HG02840 (cell line): Measurements from ENCODE around the gene SUPT3H.

ENCODE experiments used
- ATAC-seq: cut with Tn5 transposase; IDR thresholded peaks from one replicate; pipeline ENCODE4 v1.9.1; 2021; ENCODE audit warnings: mild to moderate bottlenecking, moderate library complexity, moderate number of reproducible peaks; ENCODE audit not compliant: unreplicated experiment, low FRiP score

The SUPT3H gene

GRCh38 chr6:44859901-44860410 is 517.8 kb downstream of the SUPT3H start:
- no peak for ATAC-seq

GRCh38 chr6:44858998-44859397 is 518.7 kb downstream of the SUPT3H start:
- no peak for ATAC-seq

GRCh38 chr6:44856479-44856878 is 521.3 kb downstream of the SUPT3H start:
- ATAC-seq: no peak

GRCh38 chr6:44855562-44856411 is 521.9 kb downstream of the SUPT3H start:
- no peak for ATAC-seq

- no peak for ATAC-seq
Observed at GRCh38 chr6:44854712-44855443, 522.9 kb downstream of the SUPT3H start.

- no peak for ATAC-seq
Observed at GRCh38 chr6:44851176-44851575, 526.6 kb downstream of the SUPT3H start.

GRCh38 chr6:44850312-44850711 is 527.4 kb downstream of the SUPT3H start:
- no peak for ATAC-seq

GRCh38 chr6:44849806-44850205 is 527.9 kb downstream of the SUPT3H start:
- ATAC-seq: no peak

- no peak for ATAC-seq
Observed at GRCh38 chr6:44843734-44844133, 534.0 kb downstream of the SUPT3H start.

GRCh38 chr6:44842616-44843015 is 535.1 kb downstream of the SUPT3H start:
- ATAC-seq: no peak

GRCh38 chr6:44841829-44842228 is 535.9 kb downstream of the SUPT3H start:
- ATAC-seq: no peak

- no peak for ATAC-seq
Observed at GRCh38 chr6:44837741-44838140, 540.0 kb downstream of the SUPT3H start.

GRCh38 chr6:44837255-44837654 is 540.5 kb downstream of the SUPT3H start:
- ATAC-seq: no peak

GRCh38 chr6:44833248-44833647 is 544.5 kb downstream of the SUPT3H start:
- ATAC-seq: no peak

GRCh38 chr6:44831002-44831610 is 546.6 kb downstream of the SUPT3H start:
- ATAC-seq: no peak

- ATAC-seq: no peak
Observed at GRCh38 chr6:44829836-44830235, 547.9 kb downstream of the SUPT3H start.

GRCh38 chr6:44828780-44829179 is 549.0 kb downstream of the SUPT3H start:
- no peak for ATAC-seq

- no peak for ATAC-seq
Observed at GRCh38 chr6:44826025-44826676, 551.6 kb downstream of the SUPT3H start.

- no peak for ATAC-seq
Observed at GRCh38 chr6:44825273-44825672, 552.5 kb downstream of the SUPT3H start.

- ATAC-seq: no peak
Observed at GRCh38 chr6:44824567-44824966, 553.2 kb downstream of the SUPT3H start.

GRCh38 chr6:44820759-44821158 is 557.0 kb downstream of the SUPT3H start:
- no peak for ATAC-seq
